HTERT RPE-1 (cell line): Measurements from ENCODE around the gene UQCR11.

Experiments used
- in situ Hi-C: fragments of 300-500 bp; cut with MboI; formaldehyde crosslinking; loops from 4 replicates; pipeline ENCODE4 v1.14.3; 2020; ENCODE audit warnings: low sequenced_read_pairs

Gene UQCR11

GRCh38 chr19:1618157-1619093 is 13.2 kb upstream of the UQCR11 start:
- in situ Hi-C loops, result no loop called here

- in situ Hi-C loops, result no loop called here
Observed at GRCh38 chr19:1616875-1617274, 11.6 kb upstream of the UQCR11 start.

GRCh38 chr19:1616396-1616795 is 11.1 kb upstream of the UQCR11 start:
- in situ Hi-C loops, result no loop called here

- in situ Hi-C loops, result no loop called here
Observed at GRCh38 chr19:1615156-1615765, 10.0 kb upstream of the UQCR11 start.

GRCh38 chr19:1613808-1614570 is 8.7 kb upstream of the UQCR11 start:
- in situ Hi-C loops, result no loop called here

GRCh38 chr19:1613146-1613545 is 7.9 kb upstream of the UQCR11 start:
- in situ Hi-C loops, result no loop called here

- in situ Hi-C loops, result no loop called here
Observed at GRCh38 chr19:1612114-1613086, 7.1 kb upstream of the UQCR11 start.

GRCh38 chr19:1611353-1611752 is 6.1 kb upstream of the UQCR11 start:
- in situ Hi-C loops, result no loop called here

- in situ Hi-C loops, result no loop called here
Observed at GRCh38 chr19:1610579-1610978, 5.3 kb upstream of the UQCR11 start.

GRCh38 chr19:1609680-1610474 is 4.6 kb upstream of the UQCR11 start:
- in situ Hi-C loops, result no loop called here

- in situ Hi-C loops, result no loop called here
Observed at GRCh38 chr19:1609103-1609396, 3.8 kb upstream of the UQCR11 start.

GRCh38 chr19:1608359-1609102 is 3.3 kb upstream of the UQCR11 start:
- in situ Hi-C loops, result no loop called here

- in situ Hi-C loops, result no loop called here
Observed at GRCh38 chr19:1606138-1606651, 933 bp upstream of the UQCR11 start.

- in situ Hi-C loops, result no loop called here
Observed at GRCh38 chr19:1602091-1602707, 3.1 kb downstream of the UQCR11 start.

GRCh38 chr19:1601613-1602064 is 3.6 kb downstream of the UQCR11 start:
- in situ Hi-C loops, result no loop called here

GRCh38 chr19:1599460-1599846 is 5.8 kb downstream of the UQCR11 start:
- in situ Hi-C loops, result no loop called here

GRCh38 chr19:1598777-1599459 is 6.3 kb downstream of the UQCR11 start:
- in situ Hi-C loops, result no loop called here

- in situ Hi-C loops, result no loop called here
Observed at GRCh38 chr19:1593501-1593772, 11.8 kb downstream of the UQCR11 start.
